Amniotic epithelial cell (primary cell): ENCODE measurements around the gene S100A11.
"Not testable (repeated sequence)": the region's sequence is repeated elsewhere in the genome, so short reads cannot be mapped to it uniquely, and the experiment has no call there.

Experiments used
- DNase-seq: peaks from one replicate; pipeline ENCODE4 v3.0.0-alpha.2; 2010; ENCODE audit warnings: low read depth

The S100A11 gene

DNA sequence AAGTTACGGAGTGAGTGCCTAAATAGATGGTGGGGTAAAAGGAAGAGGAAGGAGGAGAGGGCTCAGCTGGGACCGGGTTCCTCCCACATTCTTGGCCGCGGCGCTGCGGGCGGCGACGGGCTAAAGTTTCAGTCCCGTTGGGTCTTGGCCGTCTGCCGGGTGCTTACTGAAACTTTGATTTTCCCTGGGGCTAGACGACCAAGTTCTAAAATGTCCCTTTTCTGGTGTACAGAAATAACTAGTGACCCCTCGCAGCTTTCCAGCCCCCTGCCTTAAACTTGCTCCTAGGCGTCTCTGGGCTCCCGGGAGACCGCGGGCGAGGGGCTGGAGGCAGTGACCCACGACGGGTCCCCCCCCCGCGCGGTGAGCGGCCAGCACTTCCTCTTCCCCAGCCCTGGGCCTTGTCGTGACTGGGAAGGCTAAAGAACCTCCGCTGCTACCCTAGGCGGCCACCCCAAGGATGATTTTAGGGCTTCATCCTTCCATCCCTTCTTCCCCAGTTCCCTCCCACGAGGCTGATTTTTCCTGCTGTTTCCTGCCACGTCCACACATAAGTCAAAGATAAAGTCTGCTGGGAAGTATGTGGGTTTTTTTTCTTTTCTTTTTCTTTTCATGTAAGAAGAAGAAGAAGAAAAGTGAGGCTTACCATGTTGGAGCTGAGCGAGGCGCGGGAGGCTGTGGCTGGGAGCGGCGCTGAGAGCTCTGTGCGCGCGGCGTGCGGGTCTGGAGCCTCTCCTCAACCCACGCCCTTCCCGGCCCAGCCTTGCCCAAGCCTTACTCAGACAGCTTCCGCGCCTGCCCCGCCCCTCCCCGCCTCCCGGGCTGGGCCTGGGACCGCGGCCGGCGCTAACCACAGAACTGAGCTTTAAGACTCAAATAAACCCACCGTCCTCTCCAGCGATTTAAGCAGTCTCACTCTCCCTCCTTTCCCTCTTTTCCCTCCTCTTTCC, at the start of gene S100A11:
Gene S100A11 (minus strand): TSS at position 738 of the 950 bp plus-strand sequence. CDS start 89 bp downstream, at position 649.
- DNase-seq, result peak; percentile 84

DNA sequence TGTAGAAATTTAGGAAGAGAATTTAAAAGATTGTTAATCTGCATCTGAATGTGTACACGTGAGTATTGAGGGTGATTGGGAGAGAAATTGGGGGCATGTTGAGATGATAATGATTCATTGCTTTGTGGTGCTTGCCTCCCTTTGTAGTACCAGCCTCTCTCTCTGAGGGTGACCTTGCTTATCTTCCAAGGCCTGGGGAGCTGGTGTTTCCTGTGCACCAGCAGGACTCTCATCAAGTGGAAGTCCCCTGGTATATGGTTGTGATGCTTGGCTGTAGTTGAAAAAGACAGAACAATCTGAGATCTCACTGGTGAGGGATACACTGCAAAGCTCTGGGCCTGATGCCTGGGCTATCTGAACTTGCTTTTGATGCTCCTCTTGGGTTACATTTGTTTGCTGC, 48.0 kb upstream of the S100A11 start:
- no peak for DNase-seq

DNA sequence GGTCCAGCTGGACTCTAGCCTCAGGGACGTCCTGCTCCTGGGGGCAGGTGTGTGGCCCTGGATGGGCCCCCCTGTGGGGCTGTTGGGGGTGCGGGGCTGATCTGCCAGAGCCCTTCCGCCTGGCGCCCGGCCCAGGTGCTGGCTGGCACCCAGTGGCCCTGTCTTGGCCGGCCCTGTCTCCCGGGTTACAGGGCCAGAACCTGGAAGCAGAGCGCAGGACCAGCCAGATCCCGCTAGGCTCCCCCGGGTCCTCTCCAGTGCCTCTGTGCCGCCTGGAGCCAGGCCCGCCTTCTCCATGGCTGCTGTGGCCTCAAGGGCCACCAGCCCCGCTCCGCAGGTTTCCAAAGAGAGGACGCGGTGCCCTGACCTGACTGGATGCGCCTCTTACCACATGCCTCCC, 44.2 kb upstream of the S100A11 start:
- DNase-seq, result not testable (repeated sequence)

DNA sequence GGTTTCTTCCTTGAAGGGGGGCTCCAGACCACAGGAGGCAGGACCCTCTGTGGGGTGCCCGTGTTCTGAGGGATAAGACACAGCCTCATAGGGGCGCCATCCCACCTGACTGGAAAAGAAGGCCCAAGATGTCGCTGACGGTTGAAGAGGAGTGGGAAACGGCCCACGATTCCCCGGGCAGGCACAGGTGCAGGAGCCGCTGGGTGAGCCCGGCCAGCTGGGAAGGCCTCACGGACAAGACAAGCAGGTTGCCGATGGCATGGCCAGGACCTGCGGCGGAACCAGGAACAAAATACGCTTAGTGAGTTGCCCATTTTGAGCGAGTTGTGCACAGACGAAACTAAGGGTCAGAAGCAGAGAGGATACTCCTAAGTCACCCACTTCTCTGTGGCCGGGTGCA, 43.7 kb upstream of the S100A11 start:
- DNase-seq, result not testable (repeated sequence)

DNA sequence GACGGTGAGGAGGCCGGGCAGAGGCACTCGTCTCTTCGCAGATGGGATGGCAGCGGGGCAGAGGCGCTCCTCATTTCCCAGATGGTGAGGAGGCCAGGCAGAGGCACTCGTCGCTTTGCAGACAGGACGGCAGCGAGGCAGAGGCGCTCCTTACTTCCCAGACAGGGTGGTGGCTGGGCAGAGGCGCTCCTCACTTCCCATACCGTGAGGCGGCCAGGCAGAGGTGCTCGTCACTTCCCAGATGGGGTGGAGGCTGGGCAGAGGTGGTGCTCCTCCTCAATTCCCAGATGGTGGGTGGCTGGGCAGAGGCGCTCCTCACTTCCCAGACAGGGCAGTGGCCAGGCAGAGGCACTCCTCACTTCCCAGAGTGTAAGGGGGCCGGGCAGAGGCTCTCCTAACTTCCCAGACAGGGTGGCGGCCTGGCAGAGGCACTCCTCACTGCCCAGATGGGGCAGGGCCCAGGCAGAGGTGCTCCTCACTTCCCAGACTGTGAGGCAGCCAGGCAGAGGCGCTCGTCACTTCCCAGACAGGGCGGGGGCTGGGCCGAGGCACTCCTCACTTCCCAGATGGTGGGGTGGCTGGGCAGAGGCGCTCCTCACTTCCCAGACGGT, 42.1 kb upstream of the S100A11 start:
- no peak for DNase-seq

DNA sequence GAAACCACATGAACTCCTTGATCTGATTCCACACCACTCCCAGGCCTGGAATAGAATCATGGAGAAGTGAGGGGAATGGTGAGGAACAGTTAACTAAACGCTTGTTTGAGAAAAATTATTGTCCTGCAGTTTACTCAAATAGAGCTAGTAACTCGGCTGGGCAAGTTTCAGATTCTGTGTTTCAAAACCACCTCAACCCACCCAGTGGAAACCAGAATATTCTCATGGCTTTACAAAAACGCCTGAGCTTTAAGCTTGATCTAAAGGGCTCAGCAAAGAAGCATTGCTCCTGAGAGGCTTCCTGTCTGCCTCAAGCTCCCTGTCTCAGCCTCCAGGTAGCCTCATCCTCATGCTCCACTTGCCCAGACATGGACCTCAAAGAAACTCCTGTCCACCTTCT, 35.5 kb upstream of the S100A11 start:
- no peak for DNase-seq

DNA sequence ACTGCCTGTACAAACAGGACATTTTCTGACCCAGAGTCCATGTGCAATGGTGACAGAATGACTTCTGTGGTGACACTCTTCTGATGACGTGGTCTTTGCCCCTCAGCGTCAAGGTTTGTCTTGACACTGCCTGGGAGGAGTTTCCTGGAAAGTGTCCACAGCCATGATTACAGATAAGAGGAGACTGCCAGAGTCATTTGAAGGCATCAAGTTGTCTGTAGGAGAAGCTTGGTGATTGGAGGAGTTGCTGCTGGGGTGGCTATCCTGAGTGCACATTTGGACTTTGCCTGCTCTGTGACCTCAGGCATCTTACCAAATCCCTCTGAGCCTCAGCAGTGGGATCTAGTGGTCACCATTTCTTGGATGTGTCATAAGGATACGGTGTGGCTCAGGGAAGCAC, 34.3 kb upstream of the S100A11 start:
- DNase-seq, result no peak

DNA sequence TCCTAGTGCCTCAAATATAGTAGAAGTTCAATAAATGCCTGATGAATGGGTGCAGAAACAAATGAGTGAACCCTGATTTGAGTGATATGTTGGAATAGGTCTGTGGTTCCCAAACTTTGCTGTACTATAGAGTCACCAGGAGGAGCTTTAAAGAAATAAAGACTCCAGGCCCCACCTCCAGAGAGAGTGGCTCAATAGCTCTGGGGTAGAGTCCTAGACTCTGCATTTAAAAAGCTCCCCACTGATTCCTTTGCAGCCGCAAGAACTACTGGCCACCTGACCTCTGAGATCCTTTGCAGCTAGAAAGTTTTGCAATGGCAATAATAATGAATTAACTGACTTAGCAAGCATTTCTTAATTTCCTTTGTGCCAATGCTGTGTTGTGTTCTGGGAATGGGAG, 31.1 kb upstream of the S100A11 start:
- DNase-seq, result no peak

DNA sequence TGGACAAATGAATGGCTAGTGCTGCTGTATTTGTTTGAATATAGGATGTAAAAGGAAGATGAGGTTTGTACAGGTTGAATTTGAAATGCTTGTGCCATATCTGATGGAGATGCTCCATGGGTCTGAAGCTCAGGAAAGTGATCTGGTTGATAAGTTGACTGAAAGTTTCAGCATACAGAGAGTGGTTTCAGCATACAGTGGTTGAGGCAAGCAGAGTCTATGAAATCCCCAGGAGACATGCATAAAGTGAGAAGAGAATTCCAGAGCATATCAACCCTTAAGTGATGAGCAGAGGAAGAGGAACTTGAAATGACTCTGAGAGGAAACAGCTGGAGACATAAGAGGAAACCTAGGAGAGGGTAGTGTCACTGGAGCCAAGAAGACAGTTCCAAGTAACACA, 30.3 kb upstream of the S100A11 start:
- DNase-seq, result no peak

DNA sequence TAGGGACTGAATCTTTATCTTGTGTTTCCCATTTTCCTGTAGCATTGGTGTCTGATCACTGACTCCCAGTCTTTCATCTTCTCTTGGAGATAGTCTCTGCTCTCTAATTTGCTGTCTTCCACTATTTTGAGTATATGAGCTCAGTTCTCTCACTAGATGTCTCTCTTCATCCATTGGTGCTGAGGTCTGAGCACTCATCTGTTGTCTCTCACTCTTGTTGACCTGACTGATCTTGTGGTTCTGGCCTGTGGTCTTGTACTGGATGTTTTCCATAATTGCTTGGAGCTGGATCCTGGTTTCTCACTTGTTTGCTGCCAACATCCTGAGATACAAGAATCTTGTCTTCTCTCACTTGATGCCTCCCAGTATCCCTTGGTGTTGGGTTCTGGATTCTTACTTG, 25.1 kb upstream of the S100A11 start:
- DNase-seq, result no peak

DNA sequence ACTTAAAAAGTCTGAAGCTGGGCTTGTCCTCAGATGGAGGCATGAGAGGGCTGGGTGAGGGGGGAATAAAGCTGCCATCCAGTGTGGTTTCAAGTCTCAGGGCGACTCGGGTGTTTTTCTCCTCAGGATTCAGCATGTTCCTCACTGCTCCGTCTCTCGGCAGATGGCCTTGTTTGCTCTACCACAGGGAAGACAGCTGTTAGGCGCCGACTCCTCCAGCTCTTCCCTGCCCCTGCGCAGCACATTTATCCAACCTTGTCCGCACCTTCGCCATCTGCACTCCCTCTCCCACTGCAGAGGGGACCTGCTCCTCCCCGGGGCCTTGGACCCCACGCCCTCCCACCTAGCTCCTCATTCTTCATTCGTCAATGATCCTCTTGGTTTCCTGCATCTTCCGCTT, 16.6 kb upstream of the S100A11 start:
- DNase-seq, result no peak

DNA sequence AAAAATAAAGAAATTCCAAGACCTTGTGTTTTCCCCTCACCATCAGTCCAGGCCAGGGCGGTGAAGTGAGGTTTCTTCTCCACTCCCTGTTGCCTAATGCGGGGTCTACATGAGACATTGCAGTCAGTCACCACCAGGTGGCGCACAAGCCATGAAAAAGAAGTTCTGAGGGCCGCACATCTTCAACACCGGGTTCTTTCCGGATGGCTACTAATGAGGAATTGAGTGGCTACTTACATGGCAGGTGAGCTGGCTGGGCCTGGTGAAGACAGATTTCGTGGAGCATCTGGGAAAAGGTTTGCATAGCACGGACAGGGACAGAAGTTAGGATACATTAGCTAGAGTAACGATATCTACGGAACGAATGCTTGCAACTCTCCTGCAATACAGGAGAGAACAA, 15.8 kb upstream of the S100A11 start:
- DNase-seq, result peak; percentile 62

DNA sequence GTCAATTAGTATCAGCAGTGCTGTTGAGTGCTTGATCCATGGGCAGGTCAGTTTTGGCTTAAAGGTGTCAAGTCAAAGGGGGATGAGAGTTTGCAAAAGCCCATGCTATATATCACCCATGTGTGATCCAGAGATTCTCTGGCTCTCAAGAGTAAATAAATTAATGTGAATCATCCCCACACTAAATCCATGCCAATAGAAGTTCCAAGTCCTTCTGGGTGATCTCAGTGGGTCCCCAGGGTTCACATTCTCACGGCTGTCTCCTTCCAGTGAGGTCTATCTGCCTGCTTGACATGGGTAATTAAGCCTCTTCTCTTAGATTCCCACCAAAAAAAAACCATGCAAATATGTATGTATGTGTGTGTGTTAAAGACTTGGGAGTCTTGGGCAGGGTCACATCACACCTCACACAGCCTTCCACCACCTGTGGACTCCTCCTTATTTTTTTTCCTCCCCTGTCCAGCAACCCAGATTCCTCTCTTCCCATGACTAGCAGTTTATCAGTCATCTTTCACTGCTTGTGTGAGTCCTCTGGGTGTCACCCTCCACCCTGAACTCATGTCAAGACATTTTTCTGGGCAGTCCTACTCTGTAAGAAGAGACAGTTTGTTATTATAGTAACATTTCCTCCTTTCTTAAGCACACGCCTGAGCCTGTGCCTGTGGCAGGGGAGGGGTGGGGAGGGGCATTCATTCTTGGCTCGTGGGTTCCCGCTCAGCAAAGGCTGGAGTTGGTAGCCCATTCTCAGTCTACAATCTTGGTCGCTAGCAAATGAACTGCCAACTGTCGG, 14.3 kb upstream of the S100A11 start:
- DNase-seq, result no peak

DNA sequence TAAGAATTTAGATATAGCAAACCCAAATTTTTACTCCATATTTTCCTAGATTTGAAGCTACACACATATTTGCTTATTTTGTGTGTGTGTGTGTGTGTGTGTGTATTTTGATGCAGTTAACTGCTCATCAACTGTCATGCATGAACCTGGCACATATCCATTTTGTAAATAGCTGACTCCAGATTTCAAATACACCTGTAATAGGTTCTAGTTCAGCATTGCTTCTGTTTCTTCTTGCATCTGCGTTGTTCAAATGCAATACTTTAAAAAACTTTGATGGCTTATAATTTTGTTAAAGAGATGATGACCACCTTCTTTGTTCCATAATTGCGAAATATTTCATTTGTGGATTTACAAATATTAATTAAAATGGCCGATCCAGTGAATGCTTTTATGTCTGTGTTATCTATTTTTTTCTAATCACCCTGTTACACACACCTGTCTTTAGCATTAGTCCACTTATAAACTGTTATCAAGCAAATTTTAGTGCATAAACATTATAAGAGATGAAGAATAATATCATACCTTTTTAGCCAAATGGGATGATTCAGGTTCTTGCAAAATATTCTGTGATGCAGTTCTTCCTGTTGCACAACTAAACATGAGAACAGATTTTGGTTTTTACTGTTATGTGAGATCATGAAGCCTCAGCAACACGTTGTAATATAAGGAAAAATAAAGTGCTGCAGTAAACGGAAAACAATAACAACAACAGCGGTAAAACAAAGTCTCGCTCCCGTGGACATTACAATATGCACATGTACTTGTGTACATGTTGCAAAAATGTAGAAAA, 12.7 kb upstream of the S100A11 start:
- peak; percentile 88 for DNase-seq

DNA sequence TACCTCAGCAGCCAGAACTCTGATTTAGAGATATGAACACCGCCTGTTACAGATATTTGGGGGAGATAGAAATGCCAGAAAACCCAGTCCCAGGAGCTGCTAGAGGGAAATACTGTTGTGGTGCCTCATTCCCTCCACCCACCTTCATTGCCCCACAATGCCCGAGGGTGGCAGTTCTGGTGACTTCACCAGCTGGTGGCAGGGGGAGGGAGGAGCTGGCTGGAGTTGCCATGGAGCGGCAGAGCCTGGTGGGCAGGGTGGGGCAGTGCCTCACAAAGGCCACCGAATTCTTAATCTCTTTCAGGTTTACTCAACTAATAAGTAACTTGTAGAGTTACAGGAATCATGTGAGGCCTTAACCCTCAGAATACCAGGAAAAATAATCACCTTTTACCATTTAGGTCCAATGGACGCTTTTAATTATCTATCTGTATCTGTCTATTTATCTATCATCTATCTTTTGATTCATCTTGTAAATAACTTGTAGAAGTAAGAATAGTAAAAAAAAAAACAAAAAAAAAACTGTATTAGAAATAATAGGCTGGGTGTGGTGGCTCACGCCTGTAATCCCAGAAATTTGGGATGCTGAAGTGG, 11.7 kb upstream of the S100A11 start:
- DNase-seq, result no peak

DNA sequence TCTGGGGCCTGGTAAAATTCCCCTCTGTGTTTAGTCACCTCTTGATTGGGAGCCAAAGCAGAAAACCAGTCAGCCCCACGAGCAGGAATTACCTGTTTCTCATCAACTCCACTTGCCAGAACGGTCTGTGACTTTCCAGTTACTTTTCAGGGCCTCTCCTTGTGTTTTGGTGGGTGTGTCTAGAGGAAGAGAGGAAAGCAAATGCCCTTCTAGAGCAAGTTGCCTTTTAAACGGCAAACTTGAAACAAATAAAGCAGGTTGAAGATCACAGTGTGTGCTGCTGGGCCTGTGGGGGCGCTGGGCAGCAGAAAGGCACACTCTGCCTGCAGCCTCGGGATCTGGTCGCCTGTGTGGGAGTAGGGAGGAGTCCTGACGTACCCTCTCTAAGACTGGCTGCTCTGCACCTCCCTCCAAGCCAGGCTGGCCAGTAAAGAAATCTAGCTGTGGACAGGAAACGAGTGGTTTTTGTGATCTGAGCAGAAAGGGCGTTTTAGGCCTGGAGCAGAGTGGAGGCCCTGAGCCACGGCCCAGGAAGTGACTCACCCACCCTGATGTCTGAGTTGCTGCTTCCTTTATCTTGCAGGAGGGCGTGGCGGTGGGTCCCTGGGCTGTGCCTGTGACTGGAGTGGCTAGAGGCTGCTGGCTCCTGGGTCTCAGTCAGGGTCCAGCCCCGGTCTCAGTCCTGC, 11.1 kb upstream of the S100A11 start:
- peak; percentile 99 for DNase-seq

DNA sequence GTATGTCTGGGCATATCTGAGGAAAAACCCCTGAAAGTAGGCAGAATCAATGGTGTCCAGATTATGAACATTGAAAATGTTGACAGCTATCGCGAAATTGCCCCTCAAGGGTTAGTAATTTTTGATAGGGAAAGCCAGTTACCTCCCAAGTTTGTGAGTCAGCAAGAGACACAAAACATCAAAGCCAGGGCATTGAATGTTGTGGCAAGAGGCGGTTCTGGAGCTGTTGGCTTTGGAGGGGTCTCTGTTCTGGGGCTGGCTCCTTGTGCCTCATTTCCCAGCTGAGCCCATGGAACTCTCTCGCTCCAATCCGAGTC, 10.6 kb upstream of the S100A11 start:
- DNase-seq, result no peak

DNA sequence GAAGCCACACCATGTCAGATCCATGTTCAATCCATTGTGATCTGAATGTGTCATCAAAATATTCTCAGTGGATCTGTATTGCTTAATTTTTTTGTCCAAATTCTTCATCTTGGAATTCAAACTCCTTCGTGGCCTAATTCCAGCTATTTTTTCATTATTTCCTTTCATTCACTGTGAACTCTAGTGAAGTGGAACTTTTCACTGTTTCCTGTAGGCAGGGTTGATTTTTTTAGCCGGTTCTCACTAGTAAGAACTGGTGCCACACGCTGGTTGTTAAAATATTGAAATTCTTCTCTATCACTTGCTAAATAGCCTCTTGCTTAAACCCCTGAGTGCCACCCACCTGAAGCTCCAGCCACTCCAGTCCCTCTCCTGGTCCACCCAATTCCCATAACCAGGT, 7.6 kb upstream of the S100A11 start:
- DNase-seq, result no peak

DNA sequence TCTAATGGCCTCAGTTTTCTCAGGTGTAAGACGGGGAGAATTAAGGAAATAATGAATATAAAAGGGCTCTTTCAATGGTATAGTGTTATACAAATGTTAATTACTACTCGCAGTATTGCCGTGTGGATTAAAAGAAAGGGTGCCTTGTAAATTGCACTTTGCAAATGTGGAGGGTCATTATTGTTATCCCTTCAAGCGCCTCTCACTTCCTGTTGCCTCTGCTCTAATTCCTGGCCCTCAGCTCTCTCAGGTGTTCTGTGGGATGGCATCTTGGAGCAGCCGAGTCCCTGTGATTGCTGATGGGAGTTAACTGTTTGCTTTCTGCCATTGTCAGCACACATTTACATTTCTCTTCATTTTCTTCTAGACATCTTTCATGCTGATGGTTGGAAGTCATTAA, 7.1 kb upstream of the S100A11 start:
- DNase-seq, result no peak

DNA sequence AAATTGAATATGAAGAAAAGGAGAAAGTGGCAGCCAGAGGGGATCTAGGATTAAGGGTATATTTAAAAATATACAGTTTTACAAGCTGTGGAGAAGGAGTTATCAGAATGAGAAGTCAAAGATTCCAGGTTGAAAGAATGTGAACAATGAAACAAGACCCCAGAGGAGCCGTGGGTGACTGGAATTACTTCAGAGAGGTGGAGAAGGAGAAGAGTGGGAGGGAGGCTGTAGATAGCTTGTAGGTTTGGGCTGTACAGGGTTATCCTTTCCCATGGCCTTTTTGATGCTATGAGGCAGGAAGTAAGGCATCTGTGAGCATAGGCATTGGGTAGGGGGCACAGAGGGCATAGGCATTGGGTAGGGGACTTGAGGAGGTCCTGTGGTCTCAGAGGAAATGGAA, 5.2 kb upstream of the S100A11 start:
- no peak for DNase-seq

DNA sequence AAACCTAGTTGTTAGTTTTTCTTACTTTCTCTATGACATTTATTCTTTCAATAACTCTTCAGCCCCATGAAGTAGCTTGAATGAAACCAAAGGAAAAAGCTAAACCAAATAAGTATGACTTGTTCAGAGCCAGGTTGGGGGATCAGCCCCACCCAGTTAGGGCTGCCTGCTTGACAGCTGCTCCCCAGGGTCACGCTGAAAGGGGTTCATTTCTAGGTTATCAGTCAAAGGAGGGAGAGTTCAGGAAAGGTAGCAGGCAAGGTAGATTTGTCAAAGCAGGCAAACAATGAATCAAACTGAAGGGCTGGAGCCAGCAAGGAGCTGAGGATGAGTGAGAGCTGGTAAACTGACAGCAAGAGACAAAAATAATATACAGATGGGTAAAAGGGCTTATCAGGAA, 3.1 kb upstream of the S100A11 start:
- DNase-seq, result no peak
